ENCODE measurements around the gene LRRK1.

DNA sequence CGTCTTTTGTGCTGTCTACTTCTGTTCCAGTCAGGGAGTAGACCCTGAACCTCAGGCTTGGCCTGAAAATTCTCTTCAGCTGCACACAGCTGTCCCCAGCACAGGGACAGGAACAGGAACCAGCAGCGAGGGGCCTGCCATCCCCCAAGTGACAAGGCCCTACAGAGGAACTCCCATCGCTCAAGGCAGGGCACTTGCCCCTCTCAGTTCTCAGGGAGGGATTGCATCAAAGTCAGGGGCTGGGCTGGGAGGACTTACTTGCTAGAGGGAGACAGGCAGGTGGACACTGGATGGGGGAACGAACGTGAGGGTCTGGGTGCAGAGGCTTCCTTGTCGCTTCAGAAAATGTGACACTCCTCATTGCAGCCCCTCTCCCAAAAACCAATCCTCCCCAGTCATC, 169.1 kb downstream of the LRRK1 start:
- TF ChIP-seq POLR2A (IDR thresholded peaks at IDR 0.05; ENCODE audit: low read depth, low read length) (no peak), TAF1 (IDR thresholded peaks at IDR 0.05; ENCODE audit: low read depth, low read length) (no peak), POLR2AphosphoS5 (IDR thresholded peaks at IDR 0.05; ENCODE audit: low read depth, low read length) (no peak)

Data from GM12891 (cell line).